Rectal smooth muscle tissue (tissue), 1 donor: Measurements from ENCODE around the gene PRR19.

Source experiments
- H3K27ac ChIP-seq: one replicate; pipeline ENCODE4 v1.7.0; 2013; ENCODE audit warnings: low read depth, low read length, inconsistent platforms
- H3K27me3 ChIP-seq: one replicate; pipeline ENCODE4 v1.7.0; 2013; ENCODE audit warnings: low read length; ENCODE audit not compliant: control insufficient read depth, insufficient read depth
- H3K36me3 ChIP-seq: one replicate; pipeline ENCODE4 v1.7.0; 2013; ENCODE audit warnings: low read length; ENCODE audit not compliant: control insufficient read depth, insufficient read depth
- H3K4me1 ChIP-seq: one replicate; pipeline ENCODE4 v1.7.0; 2013; ENCODE audit warnings: low read length; ENCODE audit not compliant: control insufficient read depth, insufficient read depth
- H3K4me3 ChIP-seq: one replicate; pipeline ENCODE4 v1.7.0; 2013; ENCODE audit warnings: low read length
- H3K9ac ChIP-seq: one replicate; pipeline ENCODE4 v1.7.0; 2013; ENCODE audit warnings: low read length

Gene PRR19

GRCh38 chr19:42274065-42274682, 27.8 kb upstream of the PRR19 start:
- Histone ChIP-seq H3K9ac (no peak overlapping the region), H3K4me1 (peaks cover 42% of the 10 kb centered on the region), H3K27me3 (no peaks in the 10 kb centered on the region), H3K4me3 (no peak overlapping the region), H3K36me3 (peaks cover 13% of the 10 kb centered on the region), H3K27ac (no peak overlapping the region)

GRCh38 chr19:42275103-42275502, 26.8 kb upstream of the PRR19 start:
- Histone ChIP-seq H3K9ac (no peak overlapping the region), H3K4me1 (peaks cover 41% of the 10 kb centered on the region), H3K36me3 (peaks cover 13% of the 10 kb centered on the region), H3K4me3 (no peak overlapping the region), H3K27me3 (no peaks in the 10 kb centered on the region), H3K27ac (no peak overlapping the region)

DNA sequence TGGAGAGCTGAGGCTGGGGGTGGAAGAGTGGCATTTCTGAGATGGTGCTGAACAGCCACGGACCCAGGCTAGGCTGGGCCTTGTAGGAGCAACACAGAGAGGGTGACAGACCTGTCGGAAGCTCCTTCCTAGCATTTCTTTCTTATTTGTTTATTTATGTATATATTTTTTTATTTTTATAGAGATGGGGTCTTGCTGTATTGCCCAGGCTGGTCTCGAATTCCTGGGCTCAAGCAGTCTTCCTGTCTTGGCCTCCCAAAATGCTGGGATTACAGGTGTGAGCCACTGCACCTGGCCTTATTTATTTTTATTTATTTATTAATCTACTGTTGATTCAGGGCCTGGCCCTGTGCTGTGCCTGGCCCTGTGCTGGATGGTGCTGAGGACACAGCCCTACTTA, 26.4 kb upstream of the PRR19 start:
- peaks cover 36% of the 10 kb centered on the region for H3K4me1 ChIP-seq
- H3K9ac ChIP-seq = no peak overlapping the region
- no peak overlapping the region for H3K27ac ChIP-seq
- H3K36me3 ChIP-seq = peaks cover 13% of the 10 kb centered on the region
- H3K4me3 ChIP-seq = no peak overlapping the region
- no peaks in the 10 kb centered on the region for H3K27me3 ChIP-seq

DNA sequence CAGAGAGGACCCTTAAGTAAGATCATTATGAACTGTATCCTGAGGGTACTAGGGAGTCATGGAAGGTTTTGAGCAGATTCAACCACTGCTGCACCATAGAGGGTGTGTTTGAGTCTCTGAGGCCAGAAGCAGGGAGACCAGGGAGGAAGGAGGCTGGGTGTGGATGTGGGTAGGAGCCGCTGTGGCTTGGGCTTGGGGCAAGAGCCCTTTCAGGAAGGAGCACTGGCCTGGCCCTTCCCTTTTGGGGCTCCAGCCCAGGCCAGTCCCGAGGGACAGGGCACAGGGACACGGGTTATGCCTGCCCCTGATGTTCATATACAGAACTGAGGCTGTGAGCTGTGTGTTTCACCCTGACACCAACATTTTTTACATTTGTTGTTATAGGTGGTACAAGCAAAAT, 25.6 kb upstream of the PRR19 start:
- H3K9ac ChIP-seq = no peak overlapping the region
- no peak overlapping the region for H3K27ac ChIP-seq
- H3K4me3 ChIP-seq = no peak overlapping the region
- peaks cover 13% of the 10 kb centered on the region for H3K36me3 ChIP-seq
- H3K27me3 ChIP-seq = no peaks in the 10 kb centered on the region
- peaks cover 30% of the 10 kb centered on the region for H3K4me1 ChIP-seq

DNA sequence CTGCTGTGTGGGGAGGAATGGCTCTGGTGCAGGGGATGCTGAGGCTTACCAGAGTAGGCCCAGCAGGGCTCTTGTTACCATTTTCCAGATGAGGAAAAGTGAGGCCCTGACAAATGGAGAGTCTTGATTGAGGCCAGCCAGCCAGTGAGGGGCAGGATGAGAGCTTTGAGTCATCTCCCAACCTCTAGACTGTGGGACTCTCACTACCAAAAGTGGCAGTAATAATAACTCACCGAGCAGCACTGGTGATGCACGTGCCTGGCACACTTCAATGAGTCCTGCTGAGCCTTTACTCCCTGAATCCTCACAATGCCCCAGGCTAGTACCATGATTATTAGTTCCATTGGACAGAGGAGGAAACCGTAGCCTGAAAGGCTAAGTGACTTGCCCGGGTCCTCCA, 25.1 kb upstream of the PRR19 start:
- peaks cover 34% of the 10 kb centered on the region for H3K4me1 ChIP-seq
- no peaks in the 10 kb centered on the region for H3K27me3 ChIP-seq
- H3K27ac ChIP-seq = peak overlapping the region; percentile 16
- no peak overlapping the region for H3K4me3 ChIP-seq
- H3K36me3 ChIP-seq = peaks cover 13% of the 10 kb centered on the region
- no peak overlapping the region for H3K9ac ChIP-seq

- no peaks in the 10 kb centered on the region for H3K27me3 ChIP-seq
- peak overlapping the region; percentile 93 for H3K27ac ChIP-seq
- H3K36me3 ChIP-seq = peaks cover 13% of the 10 kb centered on the region
- peaks cover 42% of the 10 kb centered on the region for H3K4me1 ChIP-seq
- H3K4me3 ChIP-seq = no peak overlapping the region
- no peak overlapping the region for H3K9ac ChIP-seq
Observed at GRCh38 chr19:42277821-42278451, 24.0 kb upstream of the PRR19 start.

DNA sequence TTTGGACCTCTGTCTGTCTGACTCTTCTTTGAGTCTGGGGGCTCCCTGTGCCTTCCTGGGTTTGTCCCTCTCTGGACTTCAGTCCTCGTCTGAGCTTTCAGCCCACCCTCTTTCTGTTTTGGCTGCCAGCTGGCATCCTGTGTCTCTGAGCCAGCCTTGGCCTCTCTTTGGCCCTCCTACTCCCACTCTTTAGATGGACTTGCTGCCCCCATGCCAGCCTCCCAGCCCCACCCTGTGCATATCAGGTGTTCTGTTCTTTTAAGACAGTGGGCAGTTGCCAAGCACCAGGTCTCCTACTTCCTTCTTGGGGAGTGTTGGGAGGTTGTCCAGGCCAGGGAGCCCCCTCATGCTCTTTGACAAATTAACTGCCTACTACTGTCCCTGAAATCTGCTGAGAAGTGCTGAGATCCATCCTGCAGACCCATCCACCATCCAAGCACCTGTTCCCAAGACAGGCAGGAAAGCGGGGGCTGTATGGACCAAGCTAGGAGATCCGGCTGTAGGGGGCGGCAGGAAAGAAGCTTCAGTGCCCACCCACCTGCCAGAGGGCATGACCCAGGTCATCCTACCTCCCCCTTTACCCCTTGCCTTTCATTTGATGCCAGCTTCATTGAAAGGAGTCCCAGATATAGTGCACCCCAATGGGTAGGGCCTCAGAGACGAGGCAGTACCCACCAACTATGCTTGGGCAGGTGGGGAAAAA, 23.3 kb upstream of the PRR19 start:
- Histone ChIP-seq H3K36me3 (peaks cover 7% of the 10 kb centered on the region), H3K4me3 (peak overlapping the region; percentile 9), H3K9ac (peak overlapping the region; percentile 14), H3K4me1 (peaks cover 47% of the 10 kb centered on the region), H3K27me3 (no peaks in the 10 kb centered on the region), H3K27ac (peak overlapping the region; percentile 93)

DNA sequence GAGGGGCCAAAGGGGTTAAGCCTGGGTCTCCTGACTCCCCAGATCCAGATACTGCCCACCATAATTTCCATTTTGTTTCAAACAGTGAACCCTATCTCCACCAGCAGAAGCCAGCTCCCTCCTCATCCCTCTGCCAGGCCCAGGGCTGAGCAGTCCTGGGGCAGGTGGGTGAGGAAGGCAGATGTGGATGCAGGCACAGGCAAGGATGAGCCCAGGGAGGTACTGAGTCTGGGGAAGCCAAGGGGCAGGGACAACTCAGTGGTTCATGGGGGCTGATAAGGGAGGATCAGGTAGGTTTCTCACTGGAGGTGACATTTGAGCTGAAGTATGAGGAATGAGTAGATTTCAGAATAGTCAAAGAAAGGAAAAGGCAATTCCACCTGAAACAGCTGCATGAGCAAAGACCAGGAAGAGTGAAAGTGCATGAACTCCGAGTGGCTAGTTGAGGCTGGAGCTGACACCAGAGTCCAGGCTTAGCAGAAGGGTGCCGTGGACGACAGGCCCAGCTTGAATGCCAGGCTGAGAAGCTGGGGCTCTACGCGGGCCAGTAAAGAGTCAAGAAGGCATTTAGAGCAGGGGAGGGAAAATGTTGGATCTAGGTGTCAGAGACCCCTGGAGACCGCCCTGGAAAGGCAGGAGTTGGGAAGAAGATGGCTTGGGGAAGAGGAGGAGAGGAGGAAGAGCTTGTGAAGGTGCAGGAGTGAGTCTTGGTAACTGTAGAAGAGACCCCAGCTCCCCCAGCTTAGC, 22.6 kb upstream of the PRR19 start:
- Histone ChIP-seq H3K27ac (peak overlapping the region; percentile 93), H3K36me3 (peaks cover under 1% of the 10 kb centered on the region), H3K4me1 (peaks cover 47% of the 10 kb centered on the region), H3K27me3 (no peaks in the 10 kb centered on the region), H3K9ac (peak overlapping the region; percentile 14), H3K4me3 (peak overlapping the region; percentile 82)

DNA sequence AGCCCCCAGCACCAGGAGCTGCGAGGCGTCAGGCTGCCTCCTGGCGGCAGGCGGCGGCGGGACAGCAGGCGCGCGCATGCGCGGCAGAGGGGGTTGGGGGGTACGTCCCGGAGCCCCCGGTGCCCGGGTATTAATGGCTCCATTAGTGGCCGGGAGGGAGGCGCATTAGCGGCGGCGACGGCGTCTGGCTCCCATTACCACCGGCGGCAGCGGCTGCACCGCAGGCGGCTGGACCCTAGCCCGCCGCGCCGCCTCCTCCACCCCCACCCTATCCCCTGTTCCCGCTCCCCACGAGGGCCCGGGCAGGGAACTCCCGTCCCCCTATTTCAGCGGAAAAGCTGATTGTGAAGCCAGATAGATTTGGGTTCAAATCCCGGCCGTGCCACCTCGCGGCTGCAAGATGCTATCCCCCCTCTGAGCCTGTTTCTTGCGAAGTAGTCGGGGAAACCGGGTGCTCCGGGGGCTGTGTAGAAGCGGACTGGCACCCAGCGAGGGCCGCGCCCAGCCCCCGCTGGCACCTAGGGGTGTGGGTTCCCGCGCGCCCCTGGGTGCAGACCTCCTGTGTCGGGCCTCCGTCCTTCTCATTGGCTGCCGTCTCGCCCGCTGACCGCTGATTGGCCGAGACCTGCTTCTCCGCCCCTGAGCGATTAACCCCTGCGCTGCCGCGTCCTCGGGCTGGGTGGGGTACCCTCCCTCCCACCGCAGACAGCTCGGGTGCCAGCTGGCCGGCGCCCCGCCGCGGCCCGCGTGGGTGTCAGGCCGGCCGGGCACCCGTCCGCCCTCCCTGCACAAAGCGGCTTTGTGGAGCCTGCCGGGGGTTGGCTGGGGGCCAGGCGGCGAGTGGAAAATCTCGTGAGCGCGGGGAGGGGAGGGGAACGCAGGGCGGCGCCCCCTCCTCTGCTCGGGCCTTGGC, 21.8 kb upstream of the PRR19 start:
- Histone ChIP-seq H3K27ac (peak overlapping the region; percentile 93), H3K36me3 (no peaks in the 10 kb centered on the region), H3K9ac (peak overlapping the region; percentile 47), H3K4me3 (peak overlapping the region; percentile 82), H3K27me3 (no peaks in the 10 kb centered on the region), H3K4me1 (peaks cover 51% of the 10 kb centered on the region)

- peak overlapping the region; percentile 82 for H3K4me3 ChIP-seq
- H3K27me3 ChIP-seq = no peaks in the 10 kb centered on the region
- H3K27ac ChIP-seq = peak overlapping the region; percentile 93
- no peaks in the 10 kb centered on the region for H3K36me3 ChIP-seq
- peaks cover 55% of the 10 kb centered on the region for H3K4me1 ChIP-seq
- no peak overlapping the region for H3K9ac ChIP-seq
Observed at GRCh38 chr19:42280815-42281145, 21.2 kb upstream of the PRR19 start.

- H3K9ac ChIP-seq = no peak overlapping the region
- no peaks in the 10 kb centered on the region for H3K36me3 ChIP-seq
Observed at GRCh38 chr19:42281146-42281826, 20.6 kb upstream of the PRR19 start.

More at GRCh38 chr19:42281146-42281826, 20.6 kb upstream of the PRR19 start:
- Histone ChIP-seq H3K4me1 (peaks cover 60% of the 10 kb centered on the region), H3K27ac (peak overlapping the region; percentile 93), H3K4me3 (peak overlapping the region; percentile 50), H3K27me3 (no peaks in the 10 kb centered on the region)
